Tibial nerve (tissue), 4 donors: Measurements from ENCODE around the gene NAAA.

Experiments used
- CTCF ChIP-seq, 5 experiments: fragments of 200-600 bp in 3 of 5; fragments of 450-650 bp in 2 of 5; sonication (generic) in 3 of 5; IDR thresholded peaks; one replicate each; pipeline ENCODE4 v1.5.1; 2016 to 2019; ENCODE audit warnings: antibody characterized with exemption in 5 of 5, mild to moderate bottlenecking in 3 of 5, moderate library complexity in 2 of 5
- EP300 ChIP-seq, 2 donors: sonication (generic); formaldehyde crosslinking; IDR thresholded peaks; one replicate each; pipeline ENCODE4 v1.6.1; 2017; ENCODE audit warnings: antibody characterized with exemption in 2 of 2, mild to moderate bottlenecking in 1 of 2
- POLR2A ChIP-seq, 2 donors: fragments of 450-650 bp; IDR thresholded peaks; one replicate each; pipeline ENCODE4 v1.6.1; 2017; ENCODE audit warnings: antibody characterized with exemption in 2 of 2, mild to moderate bottlenecking in 2 of 2, moderate library complexity in 2 of 2

GRCh38 chr4:75935628-75936027 lies 5.2 kb downstream of the NAAA start:
- TF ChIP-seq EP300 (IDR thresholded peaks at IDR 0.05): no peak
- no peak for TF ChIP-seq CTCF (IDR thresholded peaks at IDR 0.05)
- no peak for TF ChIP-seq POLR2A (IDR thresholded peaks at IDR 0.05)
